Chondrocyte (in vitro differentiated cells): ENCODE measurements around the gene SMIM24. TPM values are rescaled to one million over a fixed set of nuclear protein-coding genes. Genes with fewer than 3 reads are reported as not detected.
"Not testable (repeated sequence)": the region's sequence is repeated elsewhere in the genome, so short reads cannot be mapped to it uniquely, and the experiment has no call there.

Source experiments
- DNase-seq: peaks from one replicate; pipeline ENCODE4 v3.0.0; 2021; ENCODE audit warnings: mixed read lengths, low spot score
- H3K27ac Mint-ChIP-seq: one replicate; pipeline ENCODE4 v1.8.0; 2021; ENCODE audit warnings: mild to moderate bottlenecking, moderate library complexity, mixed read lengths; ENCODE audit not compliant: unreplicated experiment
- H3K27me3 Mint-ChIP-seq: 2 replicates; pipeline ENCODE4 v1.8.0; 2021; ENCODE audit warnings: low read depth, mixed read lengths
- H3K36me3 Mint-ChIP-seq: 2 replicates; pipeline ENCODE4 v1.8.0; 2021; ENCODE audit warnings: low read depth, mixed read lengths
- H3K4me1 Mint-ChIP-seq: 2 replicates; pipeline ENCODE4 v1.8.0; 2021; ENCODE audit warnings: low read depth, mild to moderate bottlenecking, mixed read lengths
- H3K4me3 Mint-ChIP-seq: one replicate; pipeline ENCODE4 v1.8.0; 2021; ENCODE audit warnings: mild to moderate bottlenecking, moderate library complexity, mixed read lengths; ENCODE audit not compliant: unreplicated experiment
- H3K9me3 Mint-ChIP-seq: 2 replicates; pipeline ENCODE4 v1.8.0; 2021; ENCODE audit warnings: low read depth, mixed read lengths
- total RNA-seq: library from RNA; stranded (reverse); gene quantifications from 3 replicates; pipeline ENCODE4 v1.2.1, GENCODE V29; 2021
- TF ChIP-seq, protein P1 (sequence below): fragments of 200-600 bp; sonication (generic); IDR thresholded peaks from 2 replicates; pipeline ENCODE4 v1.5.0; 2021; ENCODE audit warnings: antibody characterized with exemption, mild to moderate bottlenecking, moderate library complexity

SMIM24 gene
- total RNA-seq, 1 donor from 2014 or later: not detected

- Mint-ChIP-seq H3K4me1 (peaks cover 32% of the 10 kb centered on the region), H3K27me3 (no peaks in the 10 kb centered on the region), H3K9me3 (no peaks in the 10 kb centered on the region), H3K36me3 (peaks cover 12% of the 10 kb centered on the region), H3K4me3 (no peak overlapping the region), H3K27ac (no peak overlapping the region)
- TF ChIP-seq, protein P1, sequence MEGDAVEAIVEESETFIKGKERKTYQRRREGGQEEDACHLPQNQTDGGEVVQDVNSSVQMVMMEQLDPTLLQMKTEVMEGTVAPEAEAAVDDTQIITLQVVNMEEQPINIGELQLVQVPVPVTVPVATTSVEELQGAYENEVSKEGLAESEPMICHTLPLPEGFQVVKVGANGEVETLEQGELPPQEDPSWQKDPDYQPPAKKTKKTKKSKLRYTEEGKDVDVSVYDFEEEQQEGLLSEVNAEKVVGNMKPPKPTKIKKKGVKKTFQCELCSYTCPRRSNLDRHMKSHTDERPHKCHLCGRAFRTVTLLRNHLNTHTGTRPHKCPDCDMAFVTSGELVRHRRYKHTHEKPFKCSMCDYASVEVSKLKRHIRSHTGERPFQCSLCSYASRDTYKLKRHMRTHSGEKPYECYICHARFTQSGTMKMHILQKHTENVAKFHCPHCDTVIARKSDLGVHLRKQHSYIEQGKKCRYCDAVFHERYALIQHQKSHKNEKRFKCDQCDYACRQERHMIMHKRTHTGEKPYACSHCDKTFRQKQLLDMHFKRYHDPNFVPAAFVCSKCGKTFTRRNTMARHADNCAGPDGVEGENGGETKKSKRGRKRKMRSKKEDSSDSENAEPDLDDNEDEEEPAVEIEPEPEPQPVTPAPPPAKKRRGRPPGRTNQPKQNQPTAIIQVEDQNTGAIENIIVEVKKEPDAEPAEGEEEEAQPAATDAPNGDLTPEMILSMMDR: no peak
- DNase-seq: no peak
Measured at GRCh38 chr19:3453840-3454239, 26.5 kb downstream of the SMIM24 start.

GRCh38 chr19:3452942-3453214 is 27.4 kb downstream of the SMIM24 start:
- peaks cover 12% of the 10 kb centered on the region for H3K36me3 Mint-ChIP-seq
- H3K27ac Mint-ChIP-seq: peak overlapping the region; percentile 32
- not testable (repeated sequence) for H3K27me3 Mint-ChIP-seq, H3K4me3 Mint-ChIP-seq, H3K9me3 Mint-ChIP-seq, DNase-seq
- H3K4me1 Mint-ChIP-seq: peaks cover 22% of the 10 kb centered on the region

GRCh38 chr19:3452171-3452941 is 28.0 kb downstream of the SMIM24 start:
- Mint-ChIP-seq H3K9me3 (no peaks in the 10 kb centered on the region), H3K4me1 (peaks cover 17% of the 10 kb centered on the region), H3K27me3 (no peaks in the 10 kb centered on the region), H3K4me3 (no peak overlapping the region), H3K27ac (peak overlapping the region; percentile 98), H3K36me3 (peaks cover 12% of the 10 kb centered on the region)
- no peak for DNase-seq
- TF ChIP-seq, protein P1: no peak

- Mint-ChIP-seq H3K9me3 (no peaks in the 10 kb centered on the region), H3K27ac (peak overlapping the region; percentile 98), H3K36me3 (peaks cover 12% of the 10 kb centered on the region), H3K4me1 (peaks cover 13% of the 10 kb centered on the region), H3K4me3 (peak overlapping the region; percentile 27), H3K27me3 (no peaks in the 10 kb centered on the region)
- DNase-seq: no peak
- TF ChIP-seq, protein P1: no peak
Measured at GRCh38 chr19:3451451-3451866, 28.9 kb downstream of the SMIM24 start.

- no peaks in the 10 kb centered on the region for H3K27me3 Mint-ChIP-seq
- TF ChIP-seq, protein P1: no peak
Measured at GRCh38 chr19:3450796-3451411, 29.4 kb downstream of the SMIM24 start.

More at GRCh38 chr19:3450796-3451411, 29.4 kb downstream of the SMIM24 start:
- no peak for DNase-seq
- Mint-ChIP-seq H3K36me3 (peaks cover 14% of the 10 kb centered on the region), H3K4me1 (peaks cover 13% of the 10 kb centered on the region), H3K9me3 (no peaks in the 10 kb centered on the region), H3K4me3 (peak overlapping the region; percentile 27), H3K27ac (peak overlapping the region; percentile 98)
